ENCODE measurements around the gene PRKAA2.

DNA sequence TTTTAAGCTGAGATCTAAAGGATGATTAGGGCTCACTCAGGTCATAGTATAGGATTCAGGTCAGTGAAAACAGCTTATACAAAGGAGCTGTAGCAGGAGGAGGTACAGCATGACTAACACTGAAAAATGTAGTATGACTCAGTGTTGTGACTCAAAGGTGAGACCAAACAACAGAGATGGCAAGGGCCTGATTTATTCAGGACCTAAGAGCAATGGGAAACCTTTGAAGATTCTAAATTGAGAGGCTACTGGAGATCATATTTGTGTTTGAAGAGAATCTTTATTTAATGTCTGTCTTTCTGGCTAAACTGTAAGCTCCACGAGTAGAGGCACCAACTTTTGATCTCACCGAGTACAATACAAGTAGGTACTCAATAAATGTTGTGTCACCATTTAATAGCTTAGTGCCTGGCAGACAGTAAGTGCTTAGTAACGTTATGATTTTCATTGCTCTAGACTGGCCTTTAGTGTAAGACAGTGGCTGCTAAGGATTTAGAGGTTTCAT, 43.5 kb downstream of the PRKAA2 start:
- TF ChIP-seq EZH2 (IDR thresholded peaks at IDR 0.05) (no peak), POLR2AphosphoS5 (IDR thresholded peaks at IDR 0.05; ENCODE audit: borderline replicate concordance, low read depth, low read length) (no peak), FOXP2 (optimal IDR thresholded peaks at IDR 0.05; ENCODE audit: control extremely low read depth, extremely low read length, insufficient read depth) (no peak)

Data from SK-N-MC (cell line).